Loucy (cell line): ENCODE data around the gene CDCP1.

Experiments
- H2AFZ ChIP-seq: fragments of 200-600 bp; sonication (generic); 2 replicates; pipeline ENCODE4 v1.6.0; 2016; ENCODE audit warnings: antibody characterized with exemption, mild to moderate bottlenecking, low read length, moderate library complexity
- H3F3A ChIP-seq: fragments of 200-600 bp; 2 replicates; pipeline ENCODE4 v1.6.0; 2016; ENCODE audit warnings: antibody characterized with exemption, low read depth, mild to moderate bottlenecking
- H3K27me3 ChIP-seq: fragments of 200-600 bp; sonication (generic); 2 replicates; pipeline ENCODE4 v1.6.1; 2014; ENCODE audit warnings: low read length, mild to moderate bottlenecking; ENCODE audit not compliant: insufficient read depth, poor library complexity, severe bottlenecking
- H3K36me3 ChIP-seq: fragments of 200-600 bp; sonication (generic); 2 replicates; pipeline ENCODE4 v1.6.1; 2016; ENCODE audit warnings: low read length; ENCODE audit not compliant: insufficient read depth
- H3K4me1 ChIP-seq: fragments of 200-600 bp; sonication (generic); 2 replicates; pipeline ENCODE4 v1.5.1; 2014; ENCODE audit warnings: low read length, mild to moderate bottlenecking; ENCODE audit not compliant: insufficient read depth, poor library complexity, severe bottlenecking
- H3K4me2 ChIP-seq: fragments of 200-600 bp; sonication (generic); 2 replicates; pipeline ENCODE4 v1.6.0; 2014; ENCODE audit warnings: antibody characterized with exemption, low read length, low read depth, mild to moderate bottlenecking; ENCODE audit not compliant: poor library complexity, severe bottlenecking
- H3K4me3 ChIP-seq: fragments of 200-600 bp; sonication (generic); 2 replicates; pipeline ENCODE4 v1.5.1; 2014; ENCODE audit warnings: low read length, mild to moderate bottlenecking, mixed read lengths; ENCODE audit not compliant: poor library complexity, severe bottlenecking
- H3K79me2 ChIP-seq: fragments of 200-600 bp; sonication (generic); 2 replicates; pipeline ENCODE4 v1.6.1; 2014; ENCODE audit warnings: low read length; ENCODE audit not compliant: insufficient read depth
- H3K9ac ChIP-seq: fragments of 200-600 bp; sonication (generic); 2 replicates; pipeline ENCODE4 v1.6.0; 2014; ENCODE audit warnings: mild to moderate bottlenecking, low read depth, low read length, moderate library complexity; ENCODE audit not compliant: poor library complexity, severe bottlenecking
- H3K9me2 ChIP-seq: fragments of 200-600 bp; sonication (generic); replicated peaks from 2 replicates; pipeline ENCODE4 v1.6.1; 2016; ENCODE audit warnings: low read depth, low read length, mixed read lengths
- H3K9me3 ChIP-seq: fragments of 200-600 bp; sonication (generic); 2 replicates; pipeline ENCODE4 v1.6.1; 2014; ENCODE audit warnings: mild to moderate bottlenecking, antibody characterized with exemption, low read length, low read depth; ENCODE audit not compliant: insufficient read depth
- H4K20me1 ChIP-seq: fragments of 200-600 bp; sonication (generic); 2 replicates; pipeline ENCODE4 v1.6.0; 2014; ENCODE audit warnings: antibody characterized with exemption, low read length, mild to moderate bottlenecking; ENCODE audit not compliant: insufficient read depth, poor library complexity, severe bottlenecking
- CTCF ChIP-seq: fragments of 200-600 bp; sonication (generic); conservative IDR thresholded peaks from 2 replicates; pipeline ENCODE4 v1.5.1; 2014; ENCODE audit warnings: mild to moderate bottlenecking, antibody characterized with exemption, low read length
- EZH2phosphoT487 ChIP-seq: fragments of 200-600 bp; IDR thresholded peaks from 2 replicates; pipeline ENCODE4 v1.6.1; 2018; ENCODE audit warnings: antibody characterized with exemption, mild to moderate bottlenecking, moderate library complexity, borderline replicate concordance

Gene CDCP1

GRCh38 chr3:45067486-45067885 lies 78.7 kb downstream of the CDCP1 start:
- H3K79me2 ChIP-seq: no peaks in the 10 kb centered on the region
- H2AFZ ChIP-seq: no peak overlapping the region
- no peaks in the 10 kb centered on the region for H3K9me2 ChIP-seq
- no peaks in the 10 kb centered on the region for H3K9me3 ChIP-seq
- TF ChIP-seq EZH2phosphoT487 (no peak), CTCF (no peak)
- H3K27me3 ChIP-seq: no peaks in the 10 kb centered on the region
- H3F3A ChIP-seq: no peaks in the 10 kb centered on the region
- H4K20me1 ChIP-seq: no peaks in the 10 kb centered on the region
- H3K4me3 ChIP-seq: no peak overlapping the region
- H3K4me1 ChIP-seq: peaks cover 16% of the 10 kb centered on the region
- no peak overlapping the region for H3K4me2 ChIP-seq
- H3K36me3 ChIP-seq: no peaks in the 10 kb centered on the region
- no peak overlapping the region for H3K9ac ChIP-seq

GRCh38 chr3:45066109-45066801 lies 79.9 kb downstream of the CDCP1 start:
- TF ChIP-seq CTCF: no peak
- no peak for TF ChIP-seq EZH2phosphoT487
- H3K4me1 ChIP-seq: peaks cover 16% of the 10 kb centered on the region
- no peak overlapping the region for H3K4me2 ChIP-seq
- H3K27me3 ChIP-seq: no peaks in the 10 kb centered on the region
- no peaks in the 10 kb centered on the region for H3K9me3 ChIP-seq
- H3K4me3 ChIP-seq: no peak overlapping the region
- H3K79me2 ChIP-seq: no peaks in the 10 kb centered on the region
- H2AFZ ChIP-seq: no peak overlapping the region
- no peaks in the 10 kb centered on the region for H3K9me2 ChIP-seq
- H3K36me3 ChIP-seq: no peaks in the 10 kb centered on the region
- H4K20me1 ChIP-seq: no peaks in the 10 kb centered on the region
- no peak overlapping the region for H3K9ac ChIP-seq
- H3F3A ChIP-seq: no peaks in the 10 kb centered on the region

- no peak overlapping the region for H3K4me2 ChIP-seq
- H2AFZ ChIP-seq: no peak overlapping the region
- no peaks in the 10 kb centered on the region for H3K36me3 ChIP-seq
- no peaks in the 10 kb centered on the region for H4K20me1 ChIP-seq
- H3F3A ChIP-seq: no peaks in the 10 kb centered on the region
- peaks cover 16% of the 10 kb centered on the region for H3K4me1 ChIP-seq
- no peak overlapping the region for H3K4me3 ChIP-seq
- H3K79me2 ChIP-seq: no peaks in the 10 kb centered on the region
- TF ChIP-seq EZH2phosphoT487: no peak
- H3K9me3 ChIP-seq: no peaks in the 10 kb centered on the region
- H3K9me2 ChIP-seq: no peaks in the 10 kb centered on the region
- no peak overlapping the region for H3K9ac ChIP-seq
- no peaks in the 10 kb centered on the region for H3K27me3 ChIP-seq
These were observed 80.8 kb downstream of the CDCP1 start for GRCh38 chr3:45065373-45065720.
